CD4-positive, CD25-positive, alpha-beta regulatory T cell (primary cell): ENCODE results near the gene COPS3. TPM values are rescaled to one million over a fixed set of nuclear protein-coding genes. Genes with fewer than 3 reads are reported as not detected.

Experiments used
- ATAC-seq, 2 donors: fragments of 150-1000 bp; cut with Tn5 transposase; one replicate each; pipeline ENCODE4 v1.10.0; 2021; ENCODE audit warnings: low read depth in 2 of 2, moderate number of reproducible peaks in 2 of 2, moderate library complexity in 1 of 2
- DNase-seq, 3 donors: peaks; one replicate each; pipeline versions ENCODE4 v3.0.0 to v3.0.0-alpha.2; 2012 to 2022; ENCODE audit warnings: mixed read lengths in 1 of 3
- H3K27ac ChIP-seq: one replicate; pipeline ENCODE4 v1.7.0; 2013; ENCODE audit warnings: mild to moderate bottlenecking, low read length; ENCODE audit not compliant: insufficient read depth, poor library complexity, severe bottlenecking
- H3K27me3 ChIP-seq: one replicate; pipeline ENCODE4 v1.7.0; 2013; ENCODE audit warnings: low read length; ENCODE audit not compliant: control insufficient read depth, insufficient read depth
- H3K36me3 ChIP-seq: one replicate; pipeline ENCODE4 v1.7.0; 2013; ENCODE audit warnings: mild to moderate bottlenecking, low read length, moderate library complexity; ENCODE audit not compliant: control insufficient read depth, insufficient read depth
- H3K4me1 ChIP-seq: 2 replicates; pipeline ENCODE4 v1.7.0; 2013; ENCODE audit warnings: mild to moderate bottlenecking, low read length; ENCODE audit not compliant: insufficient read depth, control insufficient read depth, poor library complexity, severe bottlenecking
- H3K4me3 ChIP-seq: one replicate; pipeline ENCODE4 v1.7.0; 2013; ENCODE audit warnings: low read depth, mild to moderate bottlenecking, low read length, moderate library complexity
- H3K9me3 ChIP-seq, 2 experiments: 1 replicate in 1 of 2; 2 replicates in 1 of 2; pipeline ENCODE4 v1.7.0; 2013; ENCODE audit warnings: low read length in 2 of 2, mild to moderate bottlenecking in 1 of 2, moderate library complexity in 1 of 2; ENCODE audit not compliant: control insufficient read depth in 2 of 2
- H3K27ac Mint-ChIP-seq, 3 donors: one replicate each; pipeline ENCODE4 v1.8.0; 2020 to 2022; ENCODE audit warnings: mild to moderate bottlenecking in 3 of 3, mixed read lengths in 3 of 3, moderate library complexity in 2 of 3
- H3K27me3 Mint-ChIP-seq: one replicate; pipeline ENCODE4 v1.8.0; 2022; ENCODE audit warnings: mild to moderate bottlenecking, mixed read lengths
- H3K36me3 Mint-ChIP-seq: one replicate; pipeline ENCODE4 v1.8.0; 2020; ENCODE audit warnings: mixed read lengths
- H3K4me1 Mint-ChIP-seq, 4 donors: one replicate each; pipeline ENCODE4 v1.8.0; 2020 to 2022; ENCODE audit warnings: mixed read lengths in 4 of 4, mild to moderate bottlenecking in 1 of 4
- H3K4me3 Mint-ChIP-seq, 4 donors: one replicate each; pipeline ENCODE4 v1.8.0; 2020 to 2022; ENCODE audit warnings: mild to moderate bottlenecking in 4 of 4, mixed read lengths in 4 of 4, moderate library complexity in 3 of 4
- H3K9me3 Mint-ChIP-seq, 7 donors: one replicate each; pipeline ENCODE4 v1.8.0; 2020 to 2022; ENCODE audit warnings: mixed read lengths in 7 of 7, mild to moderate bottlenecking in 3 of 7, moderate library complexity in 2 of 7
- polyA plus RNA-seq, 4 donors: library from polyadenylated mRNA; unstranded; fragments of 300-500 nt; fragmentation: Illumina TruSeq; gene quantifications; one replicate each; pipeline ENCODE4 v1.2.3, GENCODE V29; 2021
- total RNA-seq: library from RNA; stranded (reverse); gene quantifications from one replicate; pipeline ENCODE4 v1.2.3, GENCODE V29; 2022

Gene COPS3
- total and polyA plus RNA-seq, 5 donors from 2014 or later: 92.1 to 123 (median 99.4) TPM

DNA sequence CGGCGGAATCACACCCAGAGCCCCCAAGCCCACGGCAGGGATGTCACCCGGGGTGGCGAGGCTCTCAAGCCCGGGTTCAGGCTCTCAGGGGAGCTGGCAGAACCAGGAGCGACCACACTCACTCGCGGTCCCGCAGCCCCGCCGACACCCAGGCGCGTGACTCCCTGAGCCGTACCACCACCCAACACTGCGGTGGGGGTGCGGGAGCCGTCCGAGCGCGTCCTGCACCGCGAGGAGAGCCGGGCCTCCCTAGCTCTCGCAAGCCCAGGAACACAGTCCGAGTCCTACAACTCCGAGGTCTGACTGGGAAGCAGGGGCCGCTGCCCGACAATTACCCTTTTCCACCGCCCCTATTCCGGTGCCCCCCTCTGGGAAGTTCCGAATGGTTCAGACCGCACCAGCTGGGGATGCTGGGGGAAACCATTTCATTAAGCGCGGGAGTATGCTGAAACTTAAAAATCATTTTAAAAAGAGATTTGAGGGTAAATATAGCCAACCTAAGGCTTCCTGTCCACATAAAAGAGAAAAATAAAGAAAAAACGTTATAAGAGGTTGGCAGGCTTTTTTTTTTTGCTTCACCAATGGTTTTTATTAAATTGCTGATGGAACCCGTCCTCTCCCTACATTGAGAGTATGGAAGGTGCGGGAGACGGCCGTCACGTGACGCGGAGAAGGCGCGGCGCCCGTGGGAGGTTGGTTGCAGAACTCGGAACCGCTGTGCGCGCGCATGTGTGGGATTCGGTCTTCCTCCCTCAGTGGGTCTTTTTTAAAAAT is 43.8 kb downstream of the COPS3 start, which contains the start of gene FLCN:
Gene FLCN, minus strand, starts transcription at position 143 of the 774 bp plus-strand sequence. CDS start 9,031 bp downstream, outside the sequence.
- Mint-ChIP-seq H3K4me1 (peaks cover 15 to 52% (median 29%) of the 10 kb centered on the region in 4 donors), H3K27ac (peak within 1 kb of the TSS; percentile 99 to 100 (median 99)), H3K4me3 (peak within 1 kb of the TSS; percentile 96 to 98 (median 98)), H3K36me3 (peaks cover 3% of the 10 kb centered on the region), H3K27me3 (peaks cover 6% of the 10 kb centered on the region), H3K9me3 (no peaks in the 10 kb centered on the region)
- ATAC-seq (peak; percentile 90 to 93), DNase-seq (peak; percentile 89 to 94 (median 93))
- peaks cover 4% of the 10 kb centered on the region for H3K36me3 ChIP-seq
- H3K27me3 ChIP-seq: no peaks in the 10 kb centered on the region
- peak within 1 kb of the TSS; percentile 91 for H3K27ac ChIP-seq
- H3K4me3 ChIP-seq: peak within 1 kb of the TSS; percentile 89
- H3K9me3 ChIP-seq: no peaks in the 10 kb centered on the region
- H3K4me1 ChIP-seq: peaks cover 19% of the 10 kb centered on the region

DNA sequence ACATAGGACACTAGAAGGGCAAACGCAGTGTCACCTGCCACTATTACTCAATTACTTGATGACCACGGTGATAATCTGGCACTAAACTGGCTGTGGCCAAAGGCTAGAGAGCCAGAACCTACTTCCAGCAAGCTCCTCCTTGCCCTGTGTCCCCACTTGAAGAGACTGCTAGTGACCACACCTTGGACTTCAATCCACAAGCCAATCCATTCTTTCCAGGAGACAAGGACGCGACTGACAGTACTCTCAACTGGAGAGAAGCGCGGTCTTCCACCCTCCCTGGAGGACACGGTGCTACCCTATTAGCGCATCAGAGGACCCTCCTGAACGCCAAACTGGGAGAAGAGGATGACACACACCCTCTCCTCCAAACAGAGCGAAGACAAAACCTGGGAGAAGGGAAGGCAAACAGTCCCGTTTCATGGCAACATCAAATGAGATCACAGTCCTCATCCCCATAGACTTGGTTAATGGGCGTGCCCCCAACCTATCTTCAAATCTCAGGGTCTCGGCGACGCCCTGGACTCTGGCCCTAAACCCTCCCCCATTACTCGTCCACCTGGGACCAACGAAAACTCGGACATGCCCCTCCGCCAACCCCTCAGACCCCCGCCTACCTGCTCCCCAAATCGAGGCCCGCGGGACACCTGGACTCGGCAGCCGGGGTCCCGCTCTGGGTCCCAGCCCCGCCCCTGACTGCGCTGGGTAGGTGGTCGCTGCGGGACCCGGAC is 44.6 kb downstream of the COPS3 start:
- H3K36me3 Mint-ChIP-seq: peaks cover 10% of the 10 kb centered on the region
- Histone ChIP-seq H3K4me1 (peaks cover 19% of the 10 kb centered on the region), H3K27me3 (no peaks in the 10 kb centered on the region), H3K36me3 (peaks cover 6% of the 10 kb centered on the region), H3K4me3 (peak overlapping the region; percentile 89), H3K9me3 (no peaks in the 10 kb centered on the region), H3K27ac (peak overlapping the region; percentile 91)
- peaks cover 6% of the 10 kb centered on the region for H3K27me3 Mint-ChIP-seq
- H3K4me3 Mint-ChIP-seq: peak overlapping the region; percentile 96 to 98 (median 98)
- no peaks in the 10 kb centered on the region for H3K9me3 Mint-ChIP-seq
- DNase-seq (peak in 1 of 3 donors; percentile 23), ATAC-seq (peak in 1 of 2 donors; percentile 1)
- peaks cover 15 to 58% (median 30%) of the 10 kb centered on the region in 4 donors for H3K4me1 Mint-ChIP-seq
- H3K27ac Mint-ChIP-seq: peak overlapping the region; percentile 93 to 99 (median 99)

DNA sequence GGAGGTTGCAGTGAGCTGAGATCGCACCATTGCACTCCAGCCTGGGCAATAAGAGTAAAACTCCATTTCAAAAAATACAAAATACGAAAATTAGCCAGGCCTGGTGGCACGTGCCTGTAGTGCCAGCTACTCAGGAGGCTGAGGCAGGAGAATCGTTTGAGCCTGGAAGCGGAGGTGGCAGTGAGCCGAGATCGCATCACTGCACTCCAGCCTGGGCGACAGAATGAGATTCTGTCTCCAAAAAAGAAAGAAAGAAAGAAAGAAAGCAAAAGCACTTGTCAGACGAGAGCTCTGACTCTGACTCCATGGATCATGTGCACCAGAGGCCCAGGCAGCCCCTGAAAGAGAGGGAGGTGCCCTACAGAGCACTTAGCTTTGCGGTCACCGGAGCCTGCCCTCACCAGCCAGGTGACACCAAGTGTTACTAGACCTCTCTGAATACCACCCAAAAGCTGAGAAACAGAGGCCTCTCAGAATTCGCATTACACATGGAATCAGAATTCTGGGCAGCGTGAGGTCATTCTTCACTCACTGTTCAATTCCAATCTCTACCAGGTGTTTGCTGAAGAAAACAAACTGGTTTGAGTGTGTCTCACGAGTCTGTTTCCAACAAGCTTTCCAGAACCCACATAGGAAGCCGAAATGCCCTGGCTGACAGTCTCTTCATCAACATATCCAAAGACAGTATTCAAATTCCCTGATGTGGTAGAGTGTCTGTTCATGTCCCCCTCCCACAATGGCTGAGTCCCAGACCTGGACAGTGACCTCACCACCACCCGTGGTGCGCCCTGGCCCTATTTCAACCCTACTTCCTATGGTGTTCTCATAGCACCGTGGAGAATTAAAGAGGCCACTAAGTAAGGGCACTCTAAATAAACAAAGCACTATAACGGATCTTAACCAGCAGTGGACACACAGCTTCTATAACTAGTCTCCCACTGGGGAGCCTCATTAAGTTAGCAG is 45.6 kb downstream of the COPS3 start:
- no peaks in the 10 kb centered on the region for H3K9me3 Mint-ChIP-seq

DNA sequence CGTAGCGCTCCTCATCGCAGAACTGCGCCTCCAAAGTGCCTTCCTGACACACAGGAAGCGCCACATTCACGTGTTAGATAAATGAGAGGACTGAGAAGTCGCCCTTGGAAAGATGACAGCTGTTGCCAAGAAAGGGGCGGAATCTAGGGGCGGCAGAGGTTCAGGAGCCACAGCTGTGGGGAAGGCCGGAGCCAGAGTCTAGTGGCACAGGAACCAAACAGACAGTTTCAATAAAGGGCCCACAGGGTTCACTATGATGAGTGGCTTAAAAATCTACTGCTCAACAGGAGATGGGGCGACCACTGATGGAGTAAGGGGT is 48.8 kb downstream of the COPS3 start:
- H3K9me3 ChIP-seq: no peaks in the 10 kb centered on the region
- peaks cover 19% of the 10 kb centered on the region for H3K4me1 ChIP-seq
- H3K27ac ChIP-seq: no peak overlapping the region
- H3K27me3 ChIP-seq: no peaks in the 10 kb centered on the region
- H3K36me3 ChIP-seq: peaks cover 41% of the 10 kb centered on the region
- Mint-ChIP-seq H3K4me3 (peak overlapping the region in 2 of 4 donors; percentile 67 to 68), H3K27me3 (peaks cover 1% of the 10 kb centered on the region), H3K27ac (peak overlapping the region in 2 of 3 donors; percentile 5 to 58), H3K36me3 (peaks cover 25% of the 10 kb centered on the region), H3K9me3 (no peaks in the 10 kb centered on the region), H3K4me1 (peaks cover 10 to 41% (median 21%) of the 10 kb centered on the region in 4 donors)
- DNase-seq: no peak
- no peak for ATAC-seq
- no peak overlapping the region for H3K4me3 ChIP-seq

More for the DNA sequence above, 45.6 kb downstream of the COPS3 start:
- H3K4me3 Mint-ChIP-seq: peak overlapping the region; percentile 96 to 98 (median 98)
- H3K4me1 ChIP-seq: peaks cover 19% of the 10 kb centered on the region
- peaks cover 6% of the 10 kb centered on the region for H3K27me3 Mint-ChIP-seq
- peak overlapping the region; percentile 89 for H3K4me3 ChIP-seq
- no peak for ATAC-seq
- H3K27ac ChIP-seq: peak overlapping the region; percentile 91
- H3K27me3 ChIP-seq: no peaks in the 10 kb centered on the region
- peak overlapping the region; percentile 93 to 99 (median 99) for H3K27ac Mint-ChIP-seq
- H3K36me3 Mint-ChIP-seq: peaks cover 10% of the 10 kb centered on the region
- H3K9me3 ChIP-seq: no peaks in the 10 kb centered on the region
- H3K4me1 Mint-ChIP-seq: peaks cover 15 to 58% (median 30%) of the 10 kb centered on the region in 4 donors
- peaks cover 12% of the 10 kb centered on the region for H3K36me3 ChIP-seq
- no peak for DNase-seq

DNA sequence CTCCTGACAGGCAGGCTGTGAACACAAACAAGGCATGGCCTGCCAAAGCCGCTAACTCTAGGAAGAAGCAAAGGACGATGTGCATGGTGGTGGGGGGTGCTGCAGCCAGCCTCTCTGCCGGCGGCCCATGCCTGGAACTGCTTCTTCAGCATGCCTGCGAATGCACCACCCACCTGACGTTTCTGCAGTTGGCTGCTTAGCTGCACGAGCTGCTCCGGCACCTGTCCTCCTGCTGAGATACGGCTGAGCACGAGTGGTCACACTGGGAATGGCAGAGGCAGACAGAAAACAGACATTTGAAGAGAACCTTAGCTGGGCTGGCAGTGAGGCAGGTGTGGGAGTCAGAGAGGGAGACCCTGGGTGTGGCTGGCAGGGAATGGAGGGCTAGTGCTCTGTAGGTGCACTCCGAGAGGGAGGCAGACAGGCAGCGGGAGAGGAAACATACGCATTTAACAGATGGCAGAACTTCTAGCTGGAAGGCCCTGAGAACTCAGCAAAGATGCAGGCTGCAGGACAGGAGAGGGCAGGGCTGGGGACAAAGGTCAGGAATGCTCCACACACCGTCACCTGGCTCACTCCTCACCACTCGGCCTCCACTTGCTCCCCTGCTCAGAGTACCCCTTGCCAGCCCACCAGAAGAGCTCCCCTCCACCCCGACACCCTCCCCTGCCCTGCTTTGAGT is 49.3 kb downstream of the COPS3 start:
- Histone ChIP-seq H3K27me3 (no peaks in the 10 kb centered on the region), H3K4me1 (peaks cover 16% of the 10 kb centered on the region), H3K27ac (no peak overlapping the region), H3K4me3 (no peak overlapping the region), H3K36me3 (peaks cover 46% of the 10 kb centered on the region), H3K9me3 (no peaks in the 10 kb centered on the region)
- no peak for DNase-seq
- ATAC-seq: no peak
- Mint-ChIP-seq H3K27ac (no peak overlapping the region), H3K4me3 (peak overlapping the region in 1 of 4 donors; percentile 67), H3K9me3 (no peaks in the 10 kb centered on the region), H3K36me3 (peaks cover 25% of the 10 kb centered on the region), H3K27me3 (no peaks in the 10 kb centered on the region), H3K4me1 (peaks cover 9 to 39% (median 19%) of the 10 kb centered on the region in 4 donors)

DNA sequence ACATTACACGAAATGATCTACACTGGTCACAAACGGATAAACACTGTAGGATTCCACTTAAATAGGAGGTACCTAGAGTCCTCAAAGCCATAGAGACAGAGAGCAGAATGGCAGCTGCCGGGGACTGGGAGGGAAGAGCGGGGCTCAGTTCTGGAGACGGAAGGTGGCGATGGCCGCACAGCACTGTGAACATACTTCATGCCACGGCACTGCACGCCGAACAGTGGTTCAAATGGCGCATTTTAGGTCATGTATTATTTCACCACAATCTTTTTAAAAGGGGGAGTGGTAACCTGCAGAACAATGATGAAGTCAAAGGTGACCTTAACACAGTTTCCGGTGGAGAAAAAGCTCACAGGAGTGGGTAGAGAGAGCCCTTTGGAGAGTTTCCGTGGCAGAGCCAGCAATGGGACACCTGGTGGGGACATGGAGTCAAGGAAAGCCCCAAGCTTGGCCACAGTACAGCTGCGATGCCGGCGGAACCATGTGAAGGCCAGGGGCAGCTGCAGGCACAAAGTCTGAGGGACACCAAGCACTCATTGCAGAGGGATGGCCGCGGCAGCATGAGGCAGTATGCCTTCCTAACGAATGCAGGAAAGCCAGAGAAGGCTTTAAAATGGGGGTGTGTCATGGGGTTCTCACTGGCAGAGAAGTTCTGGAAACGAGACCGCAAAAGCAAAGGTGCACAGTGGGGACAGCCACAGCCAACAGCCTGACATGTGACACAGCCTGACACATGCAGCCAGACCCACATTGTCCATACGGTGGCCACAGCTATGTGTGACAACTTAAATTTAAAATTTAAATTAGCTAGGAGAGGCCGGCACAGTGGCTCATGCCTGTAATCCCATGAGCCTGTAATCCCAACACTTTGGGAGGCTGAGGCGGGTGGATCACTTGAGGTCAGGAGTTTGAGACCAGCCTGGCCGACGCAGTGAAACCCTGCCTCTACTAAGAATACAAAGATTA is 51.3 kb downstream of the COPS3 start:
- peaks cover 0 to 21% (median 3%) of the 10 kb centered on the region in 4 donors for H3K4me1 Mint-ChIP-seq
- Histone ChIP-seq H3K27ac (no peak overlapping the region), H3K9me3 (no peaks in the 10 kb centered on the region), H3K36me3 (peaks cover 66% of the 10 kb centered on the region), H3K27me3 (no peaks in the 10 kb centered on the region), H3K4me3 (no peak overlapping the region), H3K4me1 (no peaks in the 10 kb centered on the region)
- ATAC-seq (no peak), DNase-seq (no peak)
- H3K36me3 Mint-ChIP-seq: peaks cover 31% of the 10 kb centered on the region
- H3K4me3 Mint-ChIP-seq: no peak overlapping the region
- peak overlapping the region in 1 of 3 donors; percentile 70 for H3K27ac Mint-ChIP-seq
- H3K9me3 Mint-ChIP-seq: no peaks in the 10 kb centered on the region
- H3K27me3 Mint-ChIP-seq: no peaks in the 10 kb centered on the region
